GM18505 (cell line): ENCODE measurements around the gene ENTR1.
A peak's percentile ranks its signal among the peaks of the same experiment; 100 is the strongest.

ENCODE experiments used
- ATAC-seq: cut with Tn5 transposase; IDR thresholded peaks from one replicate; pipeline ENCODE4 v1.9.1; 2021; ENCODE audit not compliant: unreplicated experiment
- POLR2A ChIP-seq: IDR thresholded peaks from 4 replicates; pipeline ENCODE4 v1.6.1; 2011; ENCODE audit warnings: borderline replicate concordance; ENCODE audit not compliant: insufficient read depth, insufficient read length; ENCODE audit errors: extremely low read depth

ENTR1 gene, protein sequence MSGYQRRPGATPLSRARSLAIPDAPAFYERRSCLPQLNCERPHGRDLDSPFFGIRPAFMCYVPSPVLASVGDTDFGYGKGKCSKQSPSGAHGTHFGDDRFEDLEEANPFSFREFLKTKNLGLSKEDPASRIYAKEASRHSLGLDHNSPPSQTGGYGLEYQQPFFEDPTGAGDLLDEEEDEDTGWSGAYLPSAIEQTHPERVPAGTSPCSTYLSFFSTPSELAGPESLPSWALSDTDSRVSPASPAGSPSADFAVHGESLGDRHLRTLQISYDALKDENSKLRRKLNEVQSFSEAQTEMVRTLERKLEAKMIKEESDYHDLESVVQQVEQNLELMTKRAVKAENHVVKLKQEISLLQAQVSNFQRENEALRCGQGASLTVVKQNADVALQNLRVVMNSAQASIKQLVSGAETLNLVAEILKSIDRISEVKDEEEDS

DNA sequence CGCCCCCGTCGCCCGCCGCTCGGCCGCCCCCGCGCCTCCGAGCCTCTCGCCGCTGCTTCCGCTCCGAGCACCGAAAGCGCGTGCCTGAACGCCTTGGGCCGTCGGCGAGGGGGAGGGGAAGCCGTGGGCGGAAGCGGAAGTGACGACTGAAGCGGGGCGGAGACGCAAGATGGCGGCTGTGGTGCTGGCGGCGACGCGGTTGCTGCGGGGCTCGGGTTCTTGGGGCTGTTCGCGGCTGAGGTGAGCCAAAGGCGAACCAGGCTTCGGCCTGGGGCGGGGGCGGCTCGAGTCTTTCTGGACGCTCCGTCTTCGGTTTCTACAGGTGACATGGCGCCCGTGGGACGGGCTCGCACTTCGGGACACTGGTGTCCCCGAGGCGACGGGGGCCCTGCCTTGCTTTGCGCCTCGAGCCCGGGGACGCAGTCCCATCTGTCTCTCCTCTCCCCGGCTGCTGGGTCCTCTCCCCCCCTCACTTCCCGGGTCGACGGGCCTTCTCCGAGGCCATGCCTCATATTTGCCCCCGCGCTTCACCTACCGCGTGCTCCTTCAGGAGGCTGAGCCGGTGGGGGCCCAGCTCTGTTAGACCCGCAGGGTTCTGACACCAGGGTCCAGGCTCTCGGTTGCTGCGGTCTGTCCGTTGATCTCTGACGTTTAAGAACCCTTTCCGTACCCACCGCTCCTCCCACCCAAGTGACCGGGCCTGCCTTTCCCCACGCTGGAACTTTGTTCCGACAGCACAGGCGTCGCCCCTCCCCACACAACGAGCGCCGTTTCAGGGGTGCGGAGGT lies at the start of gene ENTR1, which contains the start of gene PMPCA:
TSS of gene ENTR1 (minus strand) at position 115 of the 788 bp plus-strand sequence. CDS start 217 bp downstream, outside the sequence.
TSS of gene PMPCA (plus strand) at position 159 of the 788 bp plus-strand sequence. CDS start at position 170, 11 bp downstream.
- ATAC-seq: peak; percentile 72
- TF ChIP-seq POLR2A: peak; percentile 94

GRCh38 chr9:136459425-136459824 lies 49.0 kb upstream of the ENTR1 start:
- TF ChIP-seq POLR2A: no peak
- ATAC-seq: no peak

- ATAC-seq: no peak
- TF ChIP-seq POLR2A: no peak
These were observed 46.9 kb upstream of the ENTR1 start for GRCh38 chr9:136457326-136457725.

DNA sequence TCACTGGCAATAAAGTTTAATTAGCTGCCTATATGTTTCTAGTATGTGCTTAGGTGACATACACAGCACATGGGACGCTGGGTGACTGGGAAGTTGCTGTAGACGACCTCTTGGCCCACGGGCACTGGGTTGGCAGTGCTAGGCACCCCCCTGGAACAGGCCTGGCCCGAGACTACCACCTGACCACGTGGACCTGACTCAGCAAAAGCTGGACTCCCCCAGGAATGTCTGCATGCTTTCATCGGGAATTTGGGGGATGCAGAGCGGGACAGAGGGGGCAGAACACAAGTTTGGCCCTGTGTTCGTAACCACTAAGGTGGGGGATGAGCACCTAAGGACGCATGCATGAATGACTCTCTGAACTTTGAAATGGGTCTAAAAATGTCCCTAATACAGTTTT lies 45.8 kb upstream of the ENTR1 start:
- ATAC-seq: no peak
- TF ChIP-seq POLR2A: no peak

DNA sequence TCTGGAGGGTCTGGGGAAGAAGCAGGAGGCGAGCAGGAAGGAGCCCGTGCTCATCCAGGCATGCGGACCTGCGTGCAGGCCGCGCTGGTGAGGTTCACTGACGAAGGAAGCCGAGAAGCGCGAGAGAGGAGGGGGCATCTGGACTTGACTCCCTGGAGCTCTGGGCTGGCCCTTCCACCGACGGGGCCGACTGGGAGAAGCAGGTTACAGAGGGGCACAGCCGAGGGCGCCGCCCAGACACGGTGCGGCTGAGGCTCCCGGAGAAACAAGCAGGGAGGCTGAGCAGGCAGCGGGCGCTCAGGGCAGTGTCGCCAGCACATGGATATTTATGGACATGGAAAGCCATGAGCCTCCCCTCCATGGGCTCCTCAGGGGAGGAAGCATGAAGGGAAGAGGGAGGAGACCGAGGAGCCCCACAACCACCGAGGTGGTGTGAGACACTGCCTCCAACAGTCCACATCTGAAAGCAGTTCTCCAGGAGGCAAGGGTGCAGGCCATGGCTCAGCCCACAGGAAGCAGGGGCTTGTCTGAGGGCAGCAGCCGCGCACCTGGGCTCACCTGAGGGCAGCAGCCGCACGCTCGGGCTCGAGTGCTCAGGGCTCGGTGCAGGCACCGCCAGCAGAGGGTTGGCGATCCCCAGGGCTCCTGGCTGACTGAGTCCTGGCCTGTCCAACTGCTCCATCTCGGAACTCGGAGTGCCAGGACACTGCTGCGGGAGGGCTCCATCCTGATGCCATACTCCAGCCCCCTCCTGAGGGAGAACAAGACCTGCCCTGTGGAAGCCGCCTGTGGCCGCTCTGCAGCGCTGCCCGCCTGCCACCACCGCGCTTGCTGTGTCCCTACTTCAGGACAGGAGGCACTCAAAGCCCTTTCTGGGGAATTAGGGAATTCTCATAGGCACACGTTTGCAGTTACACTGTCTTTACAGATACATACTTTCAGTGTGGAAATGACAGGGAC lies 44.9 kb upstream of the ENTR1 start:
- TF ChIP-seq POLR2A: no peak
- ATAC-seq: no peak

- TF ChIP-seq POLR2A: no peak
- no peak for ATAC-seq
These were observed 43.8 kb upstream of the ENTR1 start for GRCh38 chr9:136454026-136454796.

DNA sequence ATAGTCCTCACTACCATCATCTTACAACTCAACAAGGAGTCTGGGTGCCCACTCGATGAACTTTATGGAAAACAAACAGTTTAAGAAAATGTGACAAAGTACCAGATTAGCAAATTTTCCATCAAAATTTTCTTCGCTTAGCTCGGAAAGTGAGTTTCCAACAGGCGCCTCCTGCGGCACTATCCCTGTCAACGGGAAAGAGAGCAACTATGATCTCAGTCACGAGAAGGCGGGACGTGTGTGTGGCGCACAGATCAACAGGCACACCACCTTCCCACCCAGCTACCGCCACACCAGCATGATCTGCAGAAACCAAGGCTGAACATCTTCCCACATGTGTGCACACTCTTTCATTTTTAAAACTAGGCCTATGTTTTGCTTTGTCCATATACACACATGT lies 42.9 kb upstream of the ENTR1 start:
- no peak for ATAC-seq

GRCh38 chr9:136451221-136451877 lies 40.9 kb upstream of the ENTR1 start:
- ATAC-seq: no peak
- no peak for TF ChIP-seq POLR2A

More for the DNA sequence above, 42.9 kb upstream of the ENTR1 start:
- no peak for TF ChIP-seq POLR2A

DNA sequence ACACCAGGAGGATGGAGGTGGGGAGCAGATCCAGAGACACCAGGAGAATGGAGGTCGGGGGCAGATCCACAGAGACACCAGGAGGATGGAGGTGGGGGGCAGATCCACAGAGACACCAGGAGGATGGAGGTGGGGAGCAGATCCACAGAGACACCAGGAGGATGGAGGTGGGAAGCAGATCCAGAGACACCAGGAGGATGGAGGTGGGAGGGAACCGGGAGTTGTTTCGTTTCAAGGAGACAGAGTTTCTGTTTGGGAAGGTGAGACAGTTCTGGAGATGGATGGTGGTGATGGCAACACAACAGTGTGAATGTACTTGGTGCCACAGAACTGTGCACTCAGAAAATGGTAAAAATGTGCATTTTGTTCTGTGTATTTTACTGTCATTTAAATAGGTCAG lies 38.2 kb upstream of the ENTR1 start:
- no peak for TF ChIP-seq POLR2A
- no peak for ATAC-seq

DNA sequence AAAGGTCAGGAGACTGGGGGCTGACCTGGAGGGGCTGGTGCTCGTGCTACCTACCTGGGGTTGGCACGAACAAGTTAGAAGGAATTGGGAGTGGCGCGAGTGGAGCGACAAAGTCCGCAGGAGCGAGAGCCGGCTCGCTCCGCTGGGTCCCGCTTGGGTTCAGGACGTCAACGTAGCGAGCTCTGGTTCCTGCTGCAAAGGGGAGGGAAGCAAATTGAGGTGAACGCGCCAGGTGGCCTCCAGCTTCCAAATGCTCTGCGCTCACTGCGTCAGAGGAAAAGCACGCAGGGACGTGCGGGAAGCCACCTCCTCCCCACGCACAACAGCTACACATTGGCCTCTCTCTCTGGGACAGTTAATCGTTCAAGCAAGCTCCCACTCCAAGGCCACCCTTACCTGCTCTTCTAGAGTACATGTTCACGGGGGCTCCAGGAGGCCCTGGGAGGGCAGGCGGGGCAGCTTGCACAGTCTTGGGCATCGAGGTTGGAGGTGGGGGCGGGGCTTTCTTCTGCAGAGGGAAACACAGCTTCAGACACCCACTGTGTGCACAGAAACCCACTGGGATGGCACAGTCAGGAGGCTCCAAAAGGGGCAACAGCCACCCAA lies 36.9 kb upstream of the ENTR1 start:
- ATAC-seq: no peak

GRCh38 chr9:136445799-136446198 lies 35.4 kb upstream of the ENTR1 start:
- no peak for ATAC-seq
- TF ChIP-seq POLR2A: no peak

More for the DNA sequence above, 36.9 kb upstream of the ENTR1 start:
- TF ChIP-seq POLR2A: no peak
